ENCODE results near the gene RAB11FIP2.

- TF ChIP-seq CEBPB (IDR thresholded peaks at IDR 0.05; ENCODE audit: low read depth, low read length) = no peak
- no peak for TF ChIP-seq MAX (IDR thresholded peaks at IDR 0.05)
- no peak for TF ChIP-seq POLR2A (IDR thresholded peaks at IDR 0.05; ENCODE audit: control extremely low read depth in 1 of 2, low read depth in 2 of 2, low read length in 2 of 2)
- no peak for TF ChIP-seq CTCF (IDR thresholded peaks at IDR 0.05; ENCODE audit: control extremely low read depth in 1 of 3, insufficient read depth in 1 of 3, low read depth in 1 of 3, low read length in 3 of 3)
- no peak for TF ChIP-seq SIX5 (IDR thresholded peaks at IDR 0.05; ENCODE audit: low read depth, low read length)
- TF ChIP-seq SAP30 (IDR thresholded peaks at IDR 0.05; ENCODE audit: insufficient read depth, insufficient replicate concordance, low read length) = no peak
- no peak for TF ChIP-seq RNF2 (IDR thresholded peaks at IDR 0.05; ENCODE audit: borderline replicate concordance, low read depth, low read length, missing control alignments, poor library complexity, severe bottlenecking)
- TF ChIP-seq RXRA (IDR thresholded peaks at IDR 0.05; ENCODE audit: insufficient read depth, low read depth, low read length) = no peak
- no peak for TF ChIP-seq BCL11A (IDR thresholded peaks at IDR 0.05; ENCODE audit: low read depth in 2 of 2, low read length in 2 of 2)
- TF ChIP-seq EP300 (IDR thresholded peaks at IDR 0.05; ENCODE audit: borderline replicate concordance in 1 of 2, low read depth in 2 of 2, low read length in 2 of 2) = no peak
- TF ChIP-seq EZH2 (IDR thresholded peaks at IDR 0.05; ENCODE audit: low read depth, low read length, severe bottlenecking) = no peak
- no peak for TF ChIP-seq JUN (IDR thresholded peaks at IDR 0.05; ENCODE audit: low read depth, low read length)
- no peak for TF ChIP-seq NRF1 (IDR thresholded peaks at IDR 0.05; ENCODE audit: low read depth, low read length)
- TF ChIP-seq JUND (IDR thresholded peaks at IDR 0.05; ENCODE audit: low read length) = no peak
Measured at GRCh38 chr10:118076705-118077104, 30.0 kb upstream of the RAB11FIP2 start.
